NCI-H187 (cell line): Measurements from ENCODE around the gene ZNF653.

ENCODE experiments used
- DNase-seq, 2 experiments: peaks; one replicate each; lab custom pipeline; 2025; lab: John Stamatoyannopoulos, UW

ZNF653 gene

GRCh38 chr19:11513946-11514345 lies 8.3 kb upstream of the ZNF653 start:
- DNase-seq: no peak

DNA sequence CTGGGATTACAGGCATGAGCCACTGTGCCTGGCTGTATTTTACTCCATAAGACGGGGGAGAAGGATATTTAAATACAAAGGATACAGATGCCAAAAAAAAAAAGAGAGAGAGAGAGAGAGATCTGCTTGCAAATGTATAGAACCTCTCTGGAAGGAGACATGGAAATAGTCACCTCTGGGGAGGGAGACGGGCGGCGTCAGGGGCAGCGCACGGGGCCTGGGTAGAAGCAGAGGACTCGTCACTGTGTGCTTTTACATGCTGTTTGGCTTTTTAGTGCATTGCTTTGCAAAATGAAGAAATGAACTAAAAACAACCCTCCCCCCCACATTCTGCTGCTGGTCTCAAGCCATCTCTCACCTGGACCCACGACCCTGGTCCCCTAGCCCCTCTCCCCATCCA lies 4.8 kb upstream of the ZNF653 start:
- DNase-seq: no peak

- no peak for DNase-seq
These were observed 1.9 kb upstream of the ZNF653 start for GRCh38 chr19:11507370-11508078.

DNA sequence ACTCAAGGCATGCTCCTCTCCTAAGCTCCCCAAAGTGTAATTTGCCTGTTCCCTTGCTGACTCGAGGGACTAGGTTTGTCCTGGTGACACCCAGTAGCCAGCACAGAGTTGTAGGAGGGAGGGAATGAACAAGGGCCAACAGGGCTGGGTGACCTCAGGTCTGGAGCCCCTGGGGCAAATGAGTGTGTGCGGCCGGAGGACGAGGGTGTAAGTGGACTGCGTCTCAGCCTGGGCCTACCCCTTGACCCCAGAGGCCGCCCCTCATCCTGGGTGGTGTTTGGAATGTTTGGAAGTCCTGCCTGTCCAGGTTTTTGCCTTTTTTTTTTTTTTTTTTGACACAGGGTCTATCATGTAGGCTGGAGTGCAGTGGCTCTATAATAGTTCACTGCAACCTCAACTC lies 1.3 kb upstream of the ZNF653 start:
- no peak for DNase-seq

DNA sequence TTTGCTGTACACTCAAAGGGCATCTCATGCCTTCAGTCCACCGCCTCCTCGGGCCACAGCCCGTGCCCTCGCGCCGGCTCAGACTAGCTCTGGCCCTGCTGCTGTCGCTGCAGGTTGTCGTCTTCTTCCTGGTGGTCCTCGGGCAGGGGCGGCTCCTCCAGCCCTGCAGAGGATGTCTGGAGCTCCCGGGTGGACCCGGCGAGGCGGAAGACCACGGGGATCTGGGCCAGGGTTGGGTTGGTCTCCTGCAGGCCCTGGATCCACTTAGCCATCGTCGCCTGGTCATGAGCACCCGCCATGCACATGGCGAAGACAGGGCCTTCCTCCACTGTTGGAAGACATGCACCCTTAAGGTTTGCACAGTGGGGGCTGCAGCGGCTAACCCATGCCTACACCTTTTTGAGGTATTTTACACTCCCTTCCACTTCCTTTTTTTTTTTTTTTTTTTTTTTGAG lies 489 bp upstream of the ZNF653 start:
- no peak for DNase-seq

GRCh38 chr19:11505032-11505503 lies 571 bp downstream of the ZNF653 start:
- peak; percentile 74 to 88 for DNase-seq

- DNase-seq: no peak
These were observed 1.1 kb downstream of the ZNF653 start for GRCh38 chr19:11504502-11505031.

DNA sequence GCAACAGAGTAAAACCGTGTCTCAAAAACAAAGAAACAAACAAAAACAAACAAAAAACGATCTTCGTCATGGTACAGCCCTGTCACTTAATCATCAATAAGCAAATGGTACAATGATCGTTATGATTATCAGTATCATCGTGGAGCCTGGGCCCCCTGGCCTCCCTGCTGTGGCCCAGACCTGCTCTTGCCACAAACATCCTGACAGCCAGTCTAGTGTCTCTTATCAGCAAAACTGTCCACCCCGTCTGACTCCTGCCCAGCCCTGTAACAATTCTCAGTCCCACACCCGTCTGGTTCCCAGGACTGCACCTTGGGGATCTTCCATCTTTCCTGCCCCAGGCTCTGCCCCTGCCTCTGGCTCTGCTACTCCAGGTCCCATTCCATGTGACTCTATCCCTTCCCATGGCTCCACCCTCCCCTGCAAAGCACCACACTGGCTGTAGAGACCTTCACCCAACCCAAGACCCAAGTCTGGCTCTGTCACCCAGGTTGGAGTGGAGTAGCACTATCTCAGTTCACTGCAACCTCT lies 5.7 kb downstream of the ZNF653 start:
- DNase-seq: no peak

DNA sequence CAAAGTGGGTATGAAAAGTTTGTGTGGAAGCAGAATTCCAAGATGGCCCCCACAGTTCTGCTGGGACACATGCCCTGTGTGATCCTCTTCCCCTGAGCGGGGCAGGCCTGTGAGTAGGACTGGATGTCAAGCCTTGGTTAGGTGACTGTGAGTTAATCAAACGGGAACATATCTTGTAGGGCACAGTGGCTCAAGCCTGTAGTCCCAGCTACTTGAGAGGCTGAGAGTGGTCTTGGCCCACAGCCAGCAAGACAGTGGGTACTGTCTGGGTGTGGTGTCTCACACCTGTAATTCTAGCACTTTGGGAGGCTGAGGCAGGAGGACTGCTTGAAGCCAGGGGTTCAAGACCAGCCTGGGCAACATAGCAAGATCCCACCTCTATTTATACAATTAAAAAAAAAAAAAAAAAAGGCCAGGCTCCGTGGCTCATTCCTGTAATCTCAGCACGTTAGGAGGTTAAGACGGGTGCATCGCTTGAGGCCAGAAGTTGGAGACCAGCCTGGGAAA lies 6.4 kb downstream of the ZNF653 start:
- DNase-seq: no peak

- DNase-seq: peak in 1 of 2 experiments; percentile 7
These were observed 9.1 kb downstream of the ZNF653 start for GRCh38 chr19:11496391-11497163.

- DNase-seq: no peak
These were observed 9.8 kb downstream of the ZNF653 start for GRCh38 chr19:11495885-11496284.

GRCh38 chr19:11495481-11495880 lies 10.2 kb downstream of the ZNF653 start:
- no peak for DNase-seq

GRCh38 chr19:11494634-11495285 lies 10.9 kb downstream of the ZNF653 start:
- DNase-seq: no peak

- DNase-seq: no peak
These were observed 16.3 kb downstream of the ZNF653 start for GRCh38 chr19:11489378-11489777.

- no peak for DNase-seq
These were observed 18.8 kb downstream of the ZNF653 start for GRCh38 chr19:11486661-11487503.

DNA sequence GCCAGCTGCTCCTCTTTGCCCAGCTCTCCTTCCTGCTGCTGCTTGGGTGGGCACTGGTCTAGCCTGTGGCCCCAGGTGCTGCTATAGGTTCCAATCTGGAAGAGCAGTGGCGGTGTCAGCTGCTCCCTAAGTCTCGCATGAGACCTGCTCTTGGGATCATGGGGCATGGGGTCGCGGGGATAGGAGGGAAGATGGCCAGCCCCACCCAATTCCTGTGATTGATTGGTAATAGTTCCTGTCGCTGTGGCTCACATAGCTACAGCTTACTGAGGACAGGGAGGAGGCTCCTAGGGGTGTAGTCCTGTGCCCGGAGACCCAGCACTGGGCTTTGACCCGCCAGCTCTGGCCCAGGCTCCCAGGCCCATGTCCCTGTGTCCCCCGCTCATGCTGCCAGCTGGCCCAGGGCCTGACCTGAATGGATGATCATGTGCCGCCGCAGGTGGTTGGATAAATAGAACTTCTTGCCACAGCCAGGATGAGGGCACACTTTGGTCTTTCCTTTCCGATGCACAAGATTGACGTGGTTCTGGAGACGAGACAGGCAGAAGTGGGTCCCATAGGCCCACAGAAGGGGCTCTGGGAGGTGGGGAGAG lies 20.3 kb downstream of the ZNF653 start:
- DNase-seq: no peak

DNA sequence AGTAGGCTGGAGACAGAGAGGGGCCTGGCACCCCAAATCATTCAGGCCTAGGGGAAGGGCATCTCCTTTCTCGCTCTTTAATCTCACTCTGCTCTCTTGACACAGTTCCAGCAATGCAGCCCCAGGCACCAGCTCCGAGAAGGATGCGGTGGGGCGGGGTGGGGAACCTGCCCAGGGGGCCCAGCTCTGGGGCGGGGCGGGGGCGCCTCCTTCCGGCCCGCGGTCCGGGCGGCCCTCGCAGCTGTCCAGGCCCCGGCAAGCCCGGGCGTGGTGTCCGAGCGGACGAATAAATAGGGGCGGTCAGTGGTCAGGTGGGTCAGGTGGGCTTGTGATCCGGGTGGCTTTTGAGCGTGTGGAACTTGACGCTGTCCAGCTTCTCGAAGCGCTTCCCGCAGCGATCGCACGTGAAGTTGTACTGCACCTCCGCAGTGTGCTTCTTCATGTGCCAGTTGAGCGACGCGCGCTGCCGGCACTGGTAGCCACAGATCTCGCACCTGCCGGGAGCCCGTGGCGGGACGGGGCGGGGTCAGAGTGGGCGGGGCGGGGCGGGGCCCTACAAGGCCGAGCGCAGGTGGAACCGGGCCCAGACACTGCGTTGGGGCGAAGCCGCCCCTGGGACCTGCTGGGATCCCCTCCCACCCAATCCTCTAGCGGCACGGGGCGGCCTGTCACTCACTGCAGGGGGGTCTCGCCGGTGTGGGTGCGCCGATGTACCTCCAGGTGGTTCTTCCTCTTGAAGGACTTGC lies 22.1 kb downstream of the ZNF653 start:
- DNase-seq: no peak

DNA sequence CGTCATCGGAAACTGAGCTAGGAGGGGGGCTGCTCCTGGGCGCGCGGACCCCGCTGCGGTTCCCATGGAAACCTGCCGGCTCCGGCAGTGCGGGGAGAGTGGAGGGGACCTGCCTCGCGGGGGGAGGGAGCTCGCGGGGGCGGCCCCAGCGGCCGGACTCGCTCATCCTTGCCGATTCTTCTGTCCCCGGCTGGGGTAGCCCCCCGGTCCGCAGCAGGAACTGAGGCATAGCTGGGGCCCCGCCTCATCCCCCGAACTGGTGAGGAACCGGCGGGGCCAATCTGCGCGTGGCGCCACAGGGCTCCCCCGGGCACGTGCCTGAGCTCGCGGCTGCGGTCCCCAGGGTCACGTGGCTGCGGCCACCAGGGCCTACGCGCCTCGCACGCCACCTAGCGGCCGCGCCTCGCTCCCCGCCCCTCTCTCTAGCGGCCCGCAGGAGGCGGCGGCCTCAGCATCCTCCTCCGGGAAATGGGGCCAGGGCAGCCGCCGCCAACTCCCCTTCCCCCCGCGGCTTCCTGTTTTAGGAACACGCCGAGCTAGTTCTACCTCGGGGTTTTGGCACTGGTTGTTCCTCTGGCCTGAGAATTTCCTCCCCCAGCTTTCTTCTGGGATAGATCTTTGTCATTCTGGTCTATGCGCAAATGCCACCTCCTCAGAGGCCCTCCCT lies 23.1 kb downstream of the ZNF653 start:
- DNase-seq: peak; percentile 35 to 56
